NCI-H1417 treated with DMSO at 0.1 percent for 48 hours (cell line): ENCODE results near the gene LYRM1.

Experiments used
- DNase-seq: peaks from one replicate; lab custom pipeline; 2025; lab: John Stamatoyannopoulos, UW

LYRM1 gene

DNA sequence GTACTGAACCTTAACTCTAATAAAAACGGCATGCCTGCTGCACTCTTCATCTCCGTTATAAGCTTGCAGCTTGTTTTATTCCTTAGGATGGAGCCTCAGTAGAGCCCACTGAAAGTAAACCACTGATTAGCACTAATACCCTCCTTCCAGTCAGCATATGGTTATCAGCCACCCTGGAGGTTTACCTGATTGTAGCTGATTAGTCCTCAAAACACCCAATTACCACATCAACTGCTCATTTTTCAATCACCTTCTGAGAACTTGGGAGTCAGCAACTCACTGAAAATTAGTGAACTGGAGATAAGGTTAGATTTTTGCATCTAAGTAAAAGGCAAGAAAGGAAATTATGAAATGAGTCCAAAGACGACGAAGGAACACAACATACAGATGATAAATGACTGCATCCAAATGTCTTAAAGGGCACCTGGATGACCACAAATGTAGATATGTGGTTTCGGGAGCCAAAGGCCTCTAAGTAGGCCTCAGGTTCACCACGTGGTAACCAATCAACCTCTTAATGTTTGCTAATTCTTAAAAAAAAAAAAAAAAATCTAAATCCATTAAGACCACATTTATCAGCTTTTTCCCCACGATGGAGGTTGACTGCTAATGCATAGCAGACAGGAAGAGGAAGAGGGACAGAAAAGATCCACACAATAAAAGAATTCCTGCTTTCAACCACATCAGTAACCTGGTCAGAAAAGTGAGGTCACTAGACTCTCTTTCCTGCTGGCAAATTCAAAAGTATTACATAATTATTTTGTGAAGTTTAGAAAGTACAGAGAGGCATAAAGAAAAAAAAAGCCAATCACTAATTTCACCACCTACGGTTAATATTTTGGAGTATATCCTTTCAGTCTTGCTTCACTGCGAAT is 28.4 kb upstream of the LYRM1 start:
- no peak for DNase-seq

DNA sequence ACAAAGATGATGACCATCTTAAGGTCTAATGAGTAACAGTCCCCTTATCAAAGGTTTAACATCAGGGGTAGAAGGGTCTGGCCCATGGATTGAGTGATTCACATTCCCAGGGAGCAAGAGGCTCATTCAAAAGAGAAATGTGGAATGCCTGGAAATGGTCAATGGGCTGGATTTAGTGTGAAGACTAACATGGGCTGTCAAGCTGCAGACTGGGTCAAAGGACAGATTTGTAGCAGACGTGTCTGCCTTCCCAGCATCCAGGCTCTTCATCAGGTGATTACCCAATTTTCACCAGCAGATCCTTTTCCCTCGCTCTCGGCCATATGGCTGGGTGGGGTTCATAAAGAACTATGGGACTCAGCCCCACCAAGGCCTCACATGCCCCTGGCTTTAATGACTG is 27.2 kb upstream of the LYRM1 start:
- DNase-seq = no peak

DNA sequence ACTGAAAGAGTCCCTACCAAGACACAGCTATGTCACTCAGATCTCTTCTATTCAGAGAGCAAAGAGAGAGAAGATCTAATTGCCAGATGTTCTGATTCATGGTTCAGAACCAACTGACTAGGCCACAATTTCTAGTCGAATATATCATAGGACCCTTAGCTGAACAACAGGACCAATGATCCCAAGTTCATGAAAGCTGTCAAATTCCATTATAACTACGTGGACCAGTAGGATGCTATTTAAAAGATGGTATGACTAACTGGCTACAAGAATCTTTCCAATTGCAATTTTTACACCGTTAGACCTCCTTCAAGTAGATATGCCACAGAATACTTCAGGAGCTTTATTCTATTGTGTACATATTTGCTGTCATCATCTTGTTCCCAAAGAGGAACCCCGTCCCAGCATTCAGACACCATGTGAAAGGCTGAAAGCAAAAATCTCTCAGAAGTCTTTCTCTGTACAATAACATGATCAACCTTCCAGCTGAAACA is 26.4 kb upstream of the LYRM1 start:
- DNase-seq = no peak

DNA sequence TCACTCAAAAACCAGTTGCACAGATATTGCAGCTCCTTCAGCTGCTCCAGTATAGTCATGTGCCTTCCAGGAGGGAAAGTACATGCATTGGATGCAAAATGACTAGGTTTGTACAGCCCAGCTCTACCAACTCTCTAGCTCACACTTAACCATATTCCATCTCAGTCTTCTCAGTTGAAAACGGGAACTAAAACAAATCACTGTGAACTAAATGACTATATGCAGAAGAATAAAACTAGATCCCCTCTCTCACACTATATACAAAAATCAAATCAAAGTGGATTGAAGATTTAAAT is 25.3 kb upstream of the LYRM1 start:
- no peak for DNase-seq

DNA sequence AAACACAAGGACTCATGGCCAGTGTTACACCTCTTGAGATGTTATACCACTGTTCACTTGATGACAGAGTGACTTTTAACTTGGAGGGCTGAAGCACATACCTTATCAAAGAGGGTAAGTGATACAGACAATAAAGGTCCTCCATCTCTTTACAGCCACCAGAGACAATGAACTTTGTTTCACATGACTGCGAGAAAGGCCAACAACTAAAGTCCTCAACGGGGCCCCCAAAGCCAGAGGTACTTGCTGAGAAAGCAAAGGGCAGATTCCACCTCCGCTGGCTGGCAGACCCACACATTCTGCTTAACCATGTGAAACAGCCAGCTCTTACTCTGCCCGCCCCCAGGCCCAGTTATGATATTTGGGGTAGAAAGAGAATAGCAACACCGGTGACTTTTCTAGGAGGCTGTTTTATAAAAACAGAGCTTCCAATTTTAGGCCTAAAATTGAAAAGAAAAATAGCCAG is 21.9 kb upstream of the LYRM1 start:
- DNase-seq = no peak

DNA sequence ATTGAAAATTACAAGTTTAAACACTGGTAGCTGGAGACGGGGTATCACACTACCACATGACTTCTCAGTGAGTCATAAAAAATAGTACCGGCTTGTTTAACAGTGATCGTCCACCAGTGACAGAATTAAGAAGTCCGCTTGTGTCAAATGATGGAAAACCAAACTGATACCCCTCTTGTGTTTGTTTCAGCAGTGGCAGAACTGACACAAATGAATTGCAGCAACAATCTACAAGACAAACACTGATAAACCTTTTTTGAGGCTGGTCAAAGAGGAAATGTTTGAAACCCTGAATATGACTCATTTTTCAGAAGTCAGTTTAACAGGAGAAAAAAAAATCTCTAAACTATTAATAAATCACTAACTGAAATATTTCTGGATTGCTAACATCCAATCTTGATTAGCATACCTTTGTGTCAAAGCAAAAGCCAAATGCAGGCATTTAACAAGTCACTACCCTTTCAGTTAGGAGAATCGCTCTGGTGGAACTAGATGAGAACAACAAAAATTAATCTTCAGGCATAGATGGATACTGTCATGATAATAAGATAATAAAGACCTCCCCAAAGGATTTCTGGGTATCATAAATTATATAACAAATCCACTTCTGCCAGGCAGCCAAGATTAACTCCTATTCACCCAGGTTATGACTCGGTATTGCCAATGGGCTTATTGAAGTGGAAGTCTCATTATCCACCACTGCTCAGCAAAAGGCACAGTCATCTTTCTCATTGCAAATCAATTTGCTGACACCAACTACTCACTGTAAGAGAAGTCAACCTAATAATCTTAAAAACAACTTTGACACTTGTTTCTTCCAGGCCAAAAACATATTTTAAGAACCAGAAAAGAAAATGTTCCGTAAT is 21.2 kb upstream of the LYRM1 start:
- DNase-seq = no peak

DNA sequence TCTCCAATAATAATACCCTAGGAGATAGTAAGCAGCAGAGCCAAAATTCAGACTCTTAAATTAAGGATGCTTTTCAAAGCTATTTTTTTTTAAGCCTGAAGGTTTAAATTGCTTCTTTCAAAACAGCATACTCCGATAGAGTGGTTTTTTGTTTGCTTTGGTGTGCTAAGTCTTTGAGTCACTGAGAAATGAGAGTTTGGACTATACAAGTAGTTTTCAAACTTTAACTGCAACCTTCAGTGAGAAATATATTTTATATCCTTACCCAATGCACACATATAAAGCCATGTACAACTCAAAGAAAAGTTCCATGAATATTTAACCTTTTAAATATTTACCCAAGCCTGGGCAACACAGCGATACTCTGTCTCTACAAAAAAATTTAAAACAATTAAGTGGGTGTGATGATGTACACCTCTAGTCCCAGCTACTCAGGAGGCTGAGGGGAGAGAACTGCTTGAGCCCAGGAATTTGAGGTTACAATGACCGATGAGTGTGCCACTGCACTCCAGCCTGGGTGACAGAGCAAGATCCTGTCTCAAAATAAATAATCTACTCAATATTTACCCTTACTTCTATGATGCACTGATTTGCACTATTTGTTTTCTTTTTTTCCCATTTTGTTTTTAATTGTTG is 19.6 kb upstream of the LYRM1 start:
- DNase-seq = no peak

DNA sequence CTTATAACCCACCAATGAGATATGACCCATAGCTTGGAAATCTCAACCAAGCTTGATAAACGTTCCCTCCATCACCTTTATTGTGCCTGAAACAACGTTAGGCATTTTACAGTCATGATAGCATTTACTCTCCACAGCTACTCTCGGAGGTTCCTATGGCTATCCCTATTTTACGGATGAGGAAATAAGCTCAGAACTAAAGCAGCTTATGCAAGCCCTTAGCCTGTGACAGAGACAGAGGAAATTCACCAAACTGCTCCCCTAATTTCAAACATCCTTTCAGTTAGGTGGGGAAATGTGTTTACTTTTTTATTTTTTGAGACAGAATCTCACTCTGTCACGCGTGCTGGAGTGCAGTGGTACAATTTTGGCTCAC is 19.1 kb upstream of the LYRM1 start:
- DNase-seq = no peak

DNA sequence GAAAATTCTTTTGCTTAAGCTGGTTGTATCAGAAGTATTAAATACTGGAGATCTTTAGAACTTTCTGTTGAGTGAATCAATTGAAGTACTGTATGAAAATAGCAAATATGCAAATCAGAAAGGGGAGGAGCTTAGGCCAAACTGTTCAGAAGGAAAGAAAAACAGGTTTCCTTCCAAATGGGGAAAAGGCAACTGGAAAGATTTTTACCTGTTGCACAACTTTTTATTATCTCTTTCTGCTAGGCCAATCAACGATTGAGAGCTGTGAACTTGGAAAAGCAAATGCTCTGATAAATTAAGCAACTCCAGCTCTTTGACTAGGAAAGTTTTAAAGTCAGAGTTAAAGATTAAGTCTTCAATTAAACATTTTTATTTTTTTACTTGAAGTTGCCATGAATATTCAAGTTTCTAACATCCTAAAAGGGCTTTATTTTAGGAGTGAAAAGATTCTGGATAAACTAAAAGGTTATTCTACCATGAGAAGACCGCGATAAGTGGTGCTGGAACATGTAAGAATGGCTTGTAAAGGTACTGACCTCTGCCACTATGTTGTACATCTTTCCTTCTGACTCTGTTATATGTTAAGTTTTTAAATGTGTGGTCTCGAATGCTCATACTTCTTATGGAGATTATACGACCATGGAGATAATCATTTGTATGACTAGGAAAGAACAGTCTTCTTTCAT is 16.9 kb upstream of the LYRM1 start:
- DNase-seq = no peak

DNA sequence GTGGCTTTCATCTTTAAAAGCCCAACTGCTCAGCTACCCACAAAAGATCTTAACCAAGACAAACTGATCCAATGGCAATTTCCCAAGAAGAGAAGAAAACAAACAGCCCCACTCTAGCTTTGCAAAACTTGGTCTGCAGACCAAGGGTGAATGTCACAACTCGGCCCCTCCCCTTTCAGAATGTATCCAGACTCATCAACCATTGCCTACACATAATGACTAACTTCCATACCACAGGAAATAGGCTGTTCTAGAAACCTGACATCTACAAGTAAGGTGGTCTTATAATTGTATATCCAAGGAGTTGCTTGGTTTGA is 16.4 kb upstream of the LYRM1 start:
- no peak for DNase-seq

DNA sequence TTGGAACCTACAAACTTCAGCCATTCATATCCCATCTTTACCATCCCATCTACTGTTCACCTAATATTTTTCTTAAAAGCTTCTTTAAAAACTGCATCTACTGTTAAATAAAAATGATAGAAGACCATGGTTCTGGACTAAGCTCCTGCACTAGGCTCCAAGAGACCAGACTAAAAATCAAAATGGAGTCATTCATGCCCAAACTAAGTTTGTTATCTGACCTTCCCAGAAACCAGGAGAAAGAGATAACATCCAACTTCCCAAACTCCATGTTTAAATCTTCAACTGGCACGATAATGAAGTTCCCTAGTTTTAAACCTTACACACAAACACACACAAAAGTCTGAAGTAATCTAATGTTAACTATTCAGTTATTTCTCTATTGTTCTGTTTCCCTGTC is 14.3 kb upstream of the LYRM1 start:
- DNase-seq = no peak

DNA sequence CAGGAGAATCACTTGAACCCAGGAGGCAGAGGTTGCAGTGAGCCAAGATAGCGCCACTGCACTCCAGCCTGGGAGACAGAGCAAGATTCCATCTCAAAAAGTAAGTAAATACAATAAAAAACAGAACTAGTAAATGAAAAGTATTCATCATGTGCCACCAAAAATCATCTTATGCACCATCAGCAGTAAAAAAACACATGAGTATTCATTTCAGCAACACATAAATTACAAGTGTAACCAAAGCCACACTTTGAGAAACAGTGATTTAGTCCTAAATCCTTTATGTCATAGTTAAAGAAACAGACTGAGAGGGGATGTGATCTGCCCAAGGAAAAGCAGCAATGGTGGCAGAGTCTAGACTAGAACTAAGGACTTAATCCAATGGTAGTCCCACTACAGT is 13.4 kb upstream of the LYRM1 start:
- DNase-seq = no peak

DNA sequence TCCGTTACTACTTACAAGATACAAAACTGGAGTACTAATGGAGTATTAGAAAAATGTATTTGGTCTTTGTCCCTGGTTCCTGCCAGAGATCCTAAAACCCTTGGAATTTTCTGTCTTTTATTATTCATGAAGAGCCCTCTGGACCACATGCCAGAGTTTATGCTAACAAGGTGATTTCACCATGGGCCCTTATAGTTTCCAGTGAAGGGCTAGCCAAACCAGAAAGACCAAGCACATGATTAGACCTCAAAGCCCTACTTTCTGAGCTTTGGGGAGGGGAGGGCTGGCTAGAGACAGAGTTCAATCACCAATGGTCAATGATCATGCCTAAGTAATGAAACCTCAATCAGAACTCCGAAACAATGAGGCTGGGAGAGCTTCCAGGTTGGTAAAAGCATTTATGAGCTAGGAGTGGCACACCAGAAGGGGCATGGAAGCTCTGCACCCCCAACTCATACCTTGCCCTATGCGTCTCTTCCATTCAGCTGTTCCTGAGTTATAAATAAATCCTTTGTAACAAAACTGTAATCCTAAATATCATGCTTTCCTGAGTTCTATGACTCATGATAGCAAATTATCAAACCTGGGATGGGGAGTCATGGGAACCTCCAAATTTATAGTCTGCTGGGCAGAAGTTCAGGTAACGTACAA is 10.8 kb upstream of the LYRM1 start:
- no peak for DNase-seq

DNA sequence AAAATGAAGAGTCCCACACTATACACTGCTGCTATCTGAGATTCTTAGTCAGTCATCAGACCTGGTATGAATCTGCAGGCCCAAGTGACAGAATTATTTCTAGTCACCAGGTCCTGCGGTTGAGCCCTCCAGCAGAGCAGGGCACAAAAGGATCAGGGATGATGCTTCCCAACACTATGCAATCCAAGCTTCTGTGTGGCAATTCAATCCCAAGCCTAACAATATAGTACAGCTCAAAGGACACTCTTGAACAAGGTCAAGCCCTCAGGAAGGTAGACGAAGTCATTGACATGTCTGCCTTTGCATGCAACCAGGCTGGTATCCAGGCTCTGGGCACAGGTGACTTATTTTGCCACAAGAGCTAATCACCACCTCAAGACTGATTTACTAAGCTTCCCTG is 6.2 kb upstream of the LYRM1 start:
- no peak for DNase-seq

DNA sequence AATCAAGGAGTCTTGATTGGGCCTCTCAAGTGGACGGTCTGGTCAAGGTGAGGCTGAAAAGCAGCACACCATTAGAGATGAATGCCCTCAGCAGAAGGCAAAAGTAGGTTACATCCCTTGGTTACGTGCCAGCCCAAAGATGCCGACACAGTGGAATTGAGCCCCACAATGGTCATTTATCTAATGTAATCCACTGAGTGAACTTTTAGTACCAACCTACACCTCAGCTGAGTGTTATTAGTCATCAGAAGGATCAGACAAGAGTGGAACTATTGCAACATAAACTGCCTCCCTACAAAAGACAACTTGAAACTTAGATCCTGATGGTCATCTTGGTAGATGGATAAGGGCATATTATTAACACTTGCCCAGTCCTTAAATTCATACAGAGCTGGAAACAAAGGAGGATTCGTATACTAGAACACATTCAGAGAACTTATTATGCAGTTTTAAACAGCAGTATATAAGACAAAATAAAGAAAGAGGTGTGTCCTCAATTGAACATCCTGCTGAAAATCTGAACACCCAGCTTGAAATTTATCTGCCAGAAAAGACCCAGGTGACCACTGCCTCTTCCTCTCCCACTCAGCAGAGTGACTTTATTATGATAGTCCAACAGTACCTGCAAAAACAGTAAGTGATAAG is 3.2 kb upstream of the LYRM1 start:
- no peak for DNase-seq

DNA sequence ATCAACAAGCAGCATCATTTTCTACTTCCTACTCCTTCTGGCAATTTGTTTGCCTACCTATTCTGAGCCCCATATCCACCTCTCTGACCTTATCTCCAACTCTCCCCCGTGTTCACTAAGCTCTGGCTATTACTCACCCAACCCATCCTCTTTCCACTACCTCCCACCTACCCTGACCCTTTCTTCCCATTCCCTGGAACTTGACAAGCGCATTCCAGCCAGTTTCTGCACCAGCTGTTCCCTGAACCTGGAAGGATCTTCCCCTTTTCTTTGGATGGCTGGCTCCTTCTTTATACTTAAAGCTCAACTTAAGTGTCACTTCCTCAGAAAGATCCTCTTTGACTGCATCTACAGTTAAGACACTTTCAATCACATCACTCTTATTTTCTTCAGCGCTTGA is 2.6 kb upstream of the LYRM1 start:
- DNase-seq = no peak

DNA sequence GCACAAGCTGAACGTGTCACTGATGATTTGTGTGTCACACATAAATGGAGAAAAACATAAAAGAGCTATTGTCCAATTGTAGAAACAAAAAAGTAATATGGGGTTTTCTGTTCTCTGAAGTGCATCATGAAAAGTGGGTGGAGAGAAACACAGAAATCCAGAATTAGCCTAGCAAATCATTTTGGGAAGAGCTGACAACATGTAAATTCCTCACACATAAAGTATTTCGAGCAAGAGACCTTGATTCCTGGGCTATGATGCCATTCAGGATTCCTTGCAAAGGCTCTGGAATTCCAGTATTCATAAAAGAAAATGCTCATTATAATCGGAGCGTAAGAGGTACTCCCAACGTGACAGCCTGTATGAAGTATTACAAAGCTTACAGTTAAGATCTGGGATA is 1.5 kb upstream of the LYRM1 start:
- DNase-seq = no peak

DNA sequence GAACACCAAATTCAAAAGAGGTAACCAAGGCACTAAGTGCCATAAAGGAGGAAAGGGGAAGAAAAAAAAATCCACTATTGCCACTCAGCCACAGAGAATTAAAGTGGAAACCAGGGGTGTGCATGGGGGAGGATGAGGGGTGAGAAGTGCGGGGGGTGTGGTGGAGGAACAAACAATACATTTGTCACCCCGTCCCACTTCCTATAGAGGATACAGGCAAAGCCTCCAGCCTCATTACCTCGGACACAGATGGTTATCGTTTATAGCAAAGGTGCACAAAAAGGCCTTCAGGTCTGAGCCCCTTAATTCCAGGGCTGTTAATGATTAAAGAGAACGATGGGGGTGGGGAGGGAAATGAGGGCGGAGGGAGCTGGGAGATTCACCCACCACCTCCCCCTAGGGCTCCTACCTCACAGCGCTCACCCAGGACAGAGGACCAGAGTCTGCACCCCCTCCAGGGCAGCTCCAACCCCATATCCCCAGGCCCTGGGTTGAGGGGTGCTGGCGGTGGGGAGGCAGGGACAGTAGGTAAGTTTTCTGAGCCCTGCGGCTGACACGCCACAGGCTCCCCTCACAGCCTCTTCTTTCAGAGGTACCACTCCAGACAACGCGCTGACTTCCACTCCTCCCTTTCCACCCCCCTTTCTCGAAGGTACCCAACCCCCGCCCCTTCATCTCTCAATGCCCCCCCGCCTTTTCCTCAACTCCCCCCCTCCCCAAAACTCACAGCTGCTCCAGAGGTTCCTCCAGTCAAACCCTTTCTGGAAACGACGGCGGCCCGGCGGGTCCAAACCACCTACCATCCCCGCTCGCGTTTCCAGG is 883 bp upstream of the LYRM1 start:
- DNase-seq = no peak

DNA sequence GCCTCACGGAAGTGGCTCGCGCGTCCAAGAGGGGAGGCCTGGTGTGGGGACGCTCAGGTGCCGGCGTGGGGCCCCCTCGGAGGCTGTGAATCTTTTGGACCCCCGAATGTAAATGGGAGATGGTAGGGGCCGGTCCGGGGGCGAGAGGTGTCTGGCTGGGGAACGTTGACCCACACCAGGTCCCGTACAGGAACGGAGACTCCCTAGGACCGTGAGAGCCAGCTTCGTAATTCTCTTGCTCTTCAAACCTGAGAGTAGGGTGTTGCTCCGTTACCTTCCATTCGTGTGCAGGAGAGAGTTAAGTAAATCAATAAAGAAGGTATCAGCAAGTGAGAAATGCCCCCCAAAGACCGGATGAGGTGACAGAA is 481 bp downstream of the LYRM1 start:
- DNase-seq = no peak

DNA sequence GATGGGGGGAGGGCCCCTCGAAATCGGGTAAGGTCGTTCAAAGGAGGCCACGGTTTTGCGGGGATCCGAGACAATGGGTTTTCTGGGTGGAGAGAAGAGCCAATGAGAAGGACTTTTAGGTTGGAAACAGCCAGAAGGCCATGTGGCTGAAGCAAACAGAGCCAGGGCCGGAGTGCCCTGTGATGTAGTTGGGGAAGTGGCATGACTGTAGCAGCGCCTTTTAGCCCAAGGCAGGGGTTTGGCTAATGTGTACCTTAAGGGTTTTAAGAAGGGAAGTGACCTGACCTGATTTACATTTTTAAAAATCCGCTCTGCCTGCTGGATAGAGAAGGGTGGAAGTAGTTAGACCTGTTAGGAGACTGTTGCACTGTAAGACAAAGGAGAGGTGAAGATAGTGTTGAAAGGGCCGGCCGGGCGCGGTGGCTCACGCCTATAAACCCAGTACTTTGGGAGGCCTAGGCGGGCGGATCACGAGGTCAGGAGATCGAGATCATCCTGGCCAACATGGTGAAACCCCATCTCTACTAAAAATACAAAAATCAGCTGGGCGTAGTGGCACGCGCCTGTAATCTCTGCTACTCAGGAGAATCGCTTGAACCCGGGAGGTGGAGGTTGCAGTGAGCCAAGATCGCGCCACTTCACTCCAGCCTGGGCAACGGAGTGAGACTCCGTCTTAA is 1.0 kb downstream of the LYRM1 start:
- no peak for DNase-seq
